Endometrial microvascular endothelial cells (primary cell): Measurements from ENCODE around the gene METTL23. TPM values are rescaled to one million over a fixed set of nuclear protein-coding genes. Genes with fewer than 3 reads are reported as not detected.
"Not testable (repeated sequence)": the region's sequence is repeated elsewhere in the genome, so short reads cannot be mapped to it uniquely, and the experiment has no call there.

Experiments used
- in situ Hi-C: cut with HindIII; loops from 2 replicates; pipeline ENCODE4 v1.10.0; 2017; ENCODE audit warnings: low sequenced_read_pairs, low pct_unique_long_range_greater_than_20kb; ENCODE audit errors: inconsistent ontology term
- total RNA-seq: library from RNA; depleted of rRNA; stranded (reverse); fragments of >200 nt; gene quantifications from one replicate; pipeline ENCODE4 v1.2.3, GENCODE V29; 2015; ENCODE audit errors: inconsistent ontology term

METTL23 gene
- total RNA-seq, 1 donor from 2014 or later, result 18.9 TPM

DNA sequence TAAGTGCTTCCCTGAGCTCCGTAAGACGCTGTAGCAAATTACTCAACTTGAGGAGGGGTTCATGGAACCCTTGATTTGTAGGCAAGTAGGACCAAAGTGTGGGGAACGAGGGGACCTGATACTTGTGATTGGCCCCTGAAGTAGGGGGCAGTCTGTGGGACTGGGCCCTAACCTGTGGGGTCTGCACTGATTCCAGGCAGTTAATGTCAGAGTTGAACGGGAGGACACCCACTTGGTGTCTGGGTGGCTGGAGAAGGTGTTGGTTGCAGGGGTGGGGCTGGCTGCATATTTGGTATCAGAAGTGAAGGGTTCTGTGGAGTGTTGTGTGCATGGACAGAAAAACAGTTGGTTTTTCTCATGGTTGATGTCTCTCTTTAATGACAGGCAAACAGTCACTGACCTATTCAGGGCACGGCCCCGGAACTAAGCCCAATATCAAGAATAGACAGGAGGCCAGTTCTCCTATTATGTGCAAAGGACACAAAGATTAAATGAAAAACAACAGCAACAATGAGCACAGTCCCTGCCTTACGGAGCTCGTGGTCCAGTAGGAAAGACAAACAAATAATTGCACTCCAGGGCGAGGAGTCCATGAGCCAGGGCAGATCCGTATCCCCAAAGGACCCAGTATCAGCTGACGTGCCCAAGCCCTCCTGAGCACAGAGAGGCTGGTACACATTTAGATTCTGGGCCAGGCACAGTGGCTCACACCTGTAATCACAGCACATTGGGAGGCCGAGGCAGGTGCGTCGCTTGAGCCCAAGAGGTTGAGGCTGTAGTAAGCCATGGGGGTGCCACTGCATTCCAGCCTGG lies 35.1 kb upstream of the METTL23 start:
- in situ Hi-C loops, result no loop called here

DNA sequence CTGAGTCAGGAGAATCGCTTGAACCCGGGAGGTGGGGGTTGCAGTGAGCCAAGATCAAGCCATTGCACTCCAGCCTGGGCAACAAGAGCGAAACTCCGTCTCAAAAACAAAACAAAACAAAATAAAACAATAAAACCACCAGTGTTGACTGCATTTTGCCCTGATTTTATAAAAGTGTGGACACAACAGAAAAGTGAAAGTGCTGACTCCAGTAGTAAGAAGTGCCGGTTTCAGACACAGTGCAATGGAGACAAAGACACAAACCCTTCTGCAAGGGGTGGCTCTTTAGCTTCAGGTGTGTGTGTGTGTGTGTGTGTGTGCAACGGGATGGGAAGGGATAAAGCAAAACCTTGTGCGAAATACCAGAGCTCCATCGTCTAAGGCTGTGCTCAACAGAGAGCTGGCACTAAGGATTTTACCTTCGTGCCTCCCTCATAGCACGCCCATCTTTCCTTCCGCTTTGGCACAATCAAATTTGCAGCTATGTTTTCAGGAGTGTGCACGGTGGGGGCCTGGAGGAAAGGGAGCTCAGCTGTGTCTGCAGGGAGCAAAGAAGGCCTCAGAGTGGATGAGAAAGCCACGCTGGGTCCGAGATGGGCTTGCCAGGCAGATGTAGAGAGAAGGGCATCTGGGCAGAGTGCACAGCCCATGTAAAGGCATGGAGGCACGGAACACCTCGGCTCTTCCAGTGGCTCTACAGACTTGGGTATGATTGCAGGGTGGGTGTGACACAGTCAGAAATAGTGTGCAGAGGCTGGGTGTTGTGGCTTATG lies 31.4 kb upstream of the METTL23 start:
- in situ Hi-C loops, result no loop called here

DNA sequence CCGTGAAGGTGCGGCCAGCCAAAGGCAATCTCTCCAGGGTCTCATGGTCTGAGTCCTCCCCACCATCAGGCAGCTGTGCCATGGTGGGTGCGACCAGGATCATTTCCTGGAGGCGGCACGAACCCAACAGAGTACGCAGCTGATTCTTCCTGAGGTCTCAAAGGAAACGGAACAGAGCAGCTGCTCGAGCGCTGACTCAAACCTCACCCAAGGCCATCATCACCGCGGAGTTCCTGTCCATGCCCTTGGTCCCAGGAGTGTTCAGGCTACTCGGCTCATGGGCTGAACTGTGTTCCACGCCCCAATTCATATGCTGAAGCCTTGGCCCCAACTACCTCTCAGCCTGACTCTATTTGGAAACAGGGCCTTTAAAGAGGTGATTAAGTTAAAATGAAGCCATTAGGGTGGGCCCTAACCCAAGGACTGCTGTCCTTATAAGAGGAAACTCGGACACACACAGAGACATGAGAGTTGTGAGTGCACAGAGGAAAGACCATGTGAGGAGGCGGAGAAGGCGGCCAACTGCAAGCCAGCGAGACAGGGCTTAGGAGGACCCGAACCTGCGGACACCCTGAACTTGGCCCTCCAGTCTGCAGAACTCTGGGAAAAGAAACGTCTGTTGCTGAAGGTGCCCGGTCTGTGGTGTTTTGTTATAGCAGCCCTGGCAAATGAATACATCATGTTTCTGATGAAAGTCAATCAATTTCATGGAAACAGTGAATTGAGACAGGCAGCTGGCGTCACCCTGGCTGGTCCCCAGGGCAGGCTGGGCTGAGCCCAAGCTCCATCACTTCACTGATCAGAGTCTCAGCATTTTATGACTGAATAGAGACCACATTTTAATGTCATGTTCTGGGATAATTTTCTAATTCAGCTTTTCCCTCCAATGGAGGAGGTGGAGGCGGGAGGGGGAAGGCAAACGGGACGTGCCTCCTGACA lies 29.6 kb upstream of the METTL23 start:
- in situ Hi-C loops, result no loop called here

- in situ Hi-C loops, result no loop called here
Measured at GRCh38 chr17:76697702-76698465, 28.8 kb upstream of the METTL23 start.

GRCh38 chr17:76698466-76698977 lies 28.1 kb upstream of the METTL23 start:
- in situ Hi-C loops, result not testable (repeated sequence)

DNA sequence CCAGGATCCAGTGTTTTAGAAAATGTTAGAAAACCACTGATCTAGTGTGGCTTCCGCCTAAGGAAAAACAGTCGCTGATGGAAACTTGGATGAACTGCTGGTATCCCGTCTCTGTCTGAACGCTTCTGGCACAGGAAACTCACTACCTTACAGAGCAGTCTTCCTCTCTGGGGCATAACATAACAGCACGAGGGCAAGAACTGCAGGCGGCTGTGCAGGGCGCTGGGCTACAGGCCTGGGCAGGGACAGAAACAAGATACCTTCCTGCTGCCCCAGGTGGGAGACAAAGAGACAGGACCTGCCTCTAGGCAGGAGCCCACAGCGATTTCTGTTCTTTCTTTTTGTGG lies 26.4 kb upstream of the METTL23 start:
- in situ Hi-C loops, result no loop called here

- in situ Hi-C loops, result no loop called here
Measured at GRCh38 chr17:76700617-76701470, 25.8 kb upstream of the METTL23 start.

DNA sequence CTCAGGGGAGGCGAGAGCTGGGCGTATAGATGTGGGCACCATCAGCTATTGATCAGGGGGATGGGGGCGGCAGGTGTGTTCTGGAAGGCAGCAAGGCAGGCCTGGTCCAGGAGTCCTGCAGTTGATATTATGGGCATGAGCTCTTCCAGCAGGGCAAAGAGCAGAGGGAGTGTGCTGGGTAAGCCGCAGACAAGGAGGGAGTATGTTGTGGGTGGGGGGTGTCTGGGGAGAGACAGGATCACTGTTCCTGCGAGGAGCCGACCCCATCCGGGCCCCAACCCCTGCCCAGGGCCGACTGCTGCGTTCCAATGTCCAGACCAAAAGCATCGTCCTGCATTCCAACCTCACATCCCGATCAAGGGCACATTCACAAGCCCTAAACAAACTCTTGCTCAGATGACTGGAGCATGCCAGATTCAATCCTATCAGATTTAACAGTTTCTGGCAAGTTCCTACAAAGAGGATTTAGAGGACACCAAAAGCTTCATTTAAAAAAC lies 25.1 kb upstream of the METTL23 start:
- in situ Hi-C loops, result no loop called here

- in situ Hi-C loops, result no loop called here
Measured at GRCh38 chr17:76702076-76702475, 24.6 kb upstream of the METTL23 start.

GRCh38 chr17:76702941-76703637 lies 23.6 kb upstream of the METTL23 start:
- in situ Hi-C loops, result no loop called here

GRCh38 chr17:76704805-76705204 lies 21.8 kb upstream of the METTL23 start:
- in situ Hi-C loops, result no loop called here

- in situ Hi-C loops, result no loop called here
Measured at GRCh38 chr17:76706817-76707216, 19.8 kb upstream of the METTL23 start.

GRCh38 chr17:76707985-76708807 lies 18.4 kb upstream of the METTL23 start:
- in situ Hi-C loops, result no loop called here

- in situ Hi-C loops, result no loop called here
Measured at GRCh38 chr17:76709077-76709950, 17.3 kb upstream of the METTL23 start.
